Urothelium cell line (cell line): ENCODE measurements around the gene SLC10A7.
"Not testable (repeated sequence)": the region's sequence is repeated elsewhere in the genome, so short reads cannot be mapped to it uniquely, and the experiment has no call there.

Experiments used
- DNase-seq: peaks from one replicate; pipeline ENCODE4 v3.0.0; 2011; ENCODE audit warnings: low spot score, mixed read lengths
- FAIRE-seq: peaks from 2 replicates; lab custom pipeline; 2011; peaks lifted over from hg19 to GRCh38; lab: Jason Lieb, UNC

The SLC10A7 gene

DNA sequence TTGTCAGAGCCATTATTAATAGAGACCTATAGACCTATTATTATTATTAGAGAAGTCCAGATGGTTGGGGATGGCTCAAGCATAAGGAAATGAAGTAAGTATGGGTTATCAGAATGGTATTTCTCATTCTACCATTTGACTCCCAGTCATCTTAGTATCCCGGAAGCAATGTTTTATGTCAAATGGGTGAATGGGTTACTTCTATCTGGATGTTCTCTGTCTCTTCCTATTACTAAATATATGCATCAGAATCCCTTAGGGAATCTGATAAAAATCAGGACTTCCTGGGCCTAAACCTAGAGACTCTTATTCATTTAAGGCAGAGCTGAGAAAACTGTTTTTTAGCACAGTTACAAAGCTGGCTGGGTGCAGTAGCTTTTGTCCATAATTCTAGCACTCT, 149.9 kb downstream of the SLC10A7 start:
- no peak for DNase-seq

GRCh38 chr4:146370841-146371240, 150.9 kb downstream of the SLC10A7 start:
- DNase-seq (no peak), FAIRE-seq (no peak)

More for the DNA sequence above, 149.9 kb downstream of the SLC10A7 start:
- no peak for FAIRE-seq

GRCh38 chr4:146369446-146369845, 152.3 kb downstream of the SLC10A7 start:
- no peak for DNase-seq
- no peak for FAIRE-seq

GRCh38 chr4:146368209-146368608, 153.5 kb downstream of the SLC10A7 start:
- FAIRE-seq (no peak), DNase-seq (no peak)

DNA sequence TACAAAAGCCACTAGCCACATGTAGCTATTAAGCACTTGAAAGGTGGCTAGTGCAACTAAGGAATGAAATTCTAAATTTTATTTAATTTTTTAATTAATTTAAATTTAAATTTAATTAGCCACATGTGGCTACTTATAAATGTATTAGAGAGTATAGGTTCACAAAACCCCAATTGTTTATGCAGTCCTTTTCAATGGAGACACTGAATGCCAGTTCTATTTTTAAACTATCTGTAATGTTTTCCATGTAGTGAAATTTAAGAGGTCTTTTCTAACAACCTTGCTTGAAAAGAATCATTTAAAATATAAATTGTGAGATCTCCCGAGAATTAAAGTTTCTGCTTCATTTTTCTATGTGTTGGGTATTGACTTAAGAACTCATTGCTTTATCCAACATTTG, 154.4 kb downstream of the SLC10A7 start:
- no peak for DNase-seq
- FAIRE-seq: no peak

- DNase-seq (no peak), FAIRE-seq (no peak)
These were observed 162.0 kb downstream of the SLC10A7 start for GRCh38 chr4:146359771-146360170.

DNA sequence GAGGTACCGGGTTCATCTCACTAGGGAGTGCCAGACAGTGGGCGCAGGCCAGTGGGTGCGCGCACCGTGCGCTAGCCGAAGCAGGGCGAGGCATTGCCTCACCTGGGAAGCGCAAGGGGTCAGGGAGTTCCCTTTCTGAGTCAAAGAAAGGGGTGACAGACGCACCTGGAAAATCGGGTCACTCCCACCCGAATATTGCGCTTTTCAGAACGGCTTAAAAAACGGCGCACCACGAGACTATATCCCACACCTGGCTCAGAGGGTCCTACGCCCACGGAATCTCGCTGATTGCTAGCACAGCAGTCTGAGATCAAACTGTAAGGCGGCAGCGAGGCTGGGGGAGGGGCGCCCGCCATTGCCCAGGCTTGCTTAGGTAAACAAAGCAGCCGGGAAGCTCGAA, 171.6 kb downstream of the SLC10A7 start:
- FAIRE-seq: not testable (repeated sequence)

DNA sequence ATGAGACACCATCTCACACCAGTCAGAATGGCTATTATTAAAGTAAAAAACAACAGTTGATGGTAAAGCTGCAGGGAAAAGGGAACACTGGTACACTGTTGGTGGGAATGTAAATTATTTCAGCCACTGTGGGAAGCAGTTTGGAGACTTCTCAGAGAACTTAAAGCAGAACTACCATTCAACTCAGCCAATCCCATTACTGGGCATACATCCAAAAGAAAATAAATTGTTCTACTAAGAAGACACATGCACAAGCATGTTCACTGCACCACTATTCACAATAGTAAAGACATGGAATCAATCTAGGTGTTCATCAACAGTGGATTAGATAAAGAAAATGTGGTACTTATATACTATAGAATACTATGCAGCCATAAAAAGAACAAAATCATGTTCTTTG, 172.4 kb downstream of the SLC10A7 start:
- FAIRE-seq (no peak), DNase-seq (no peak)

More for the DNA sequence above, 171.6 kb downstream of the SLC10A7 start:
- DNase-seq: not testable (repeated sequence)

- no peak for FAIRE-seq
- DNase-seq: no peak
These were observed 173.9 kb downstream of the SLC10A7 start for GRCh38 chr4:146347822-146348221.

DNA sequence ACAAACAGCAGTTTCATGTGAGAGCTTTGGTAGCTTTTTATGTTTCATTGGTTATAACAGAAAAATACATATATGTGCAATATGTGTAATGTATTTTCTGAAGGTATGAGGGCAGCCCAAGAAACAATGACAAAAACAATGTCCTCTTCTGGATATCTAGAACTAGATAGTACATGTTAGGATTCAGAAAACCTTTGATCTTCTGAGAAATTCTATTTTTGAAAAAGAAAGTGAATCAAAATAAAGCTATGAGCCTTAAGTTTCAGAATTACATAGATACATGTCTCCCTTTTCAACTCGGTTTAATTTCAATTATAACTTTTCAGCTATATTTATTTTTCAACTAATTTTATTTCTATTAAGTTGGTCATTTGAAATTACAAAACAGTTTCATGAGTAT, 175.5 kb downstream of the SLC10A7 start:
- no peak for DNase-seq
- FAIRE-seq: no peak

GRCh38 chr4:146343776-146344175, 178.0 kb downstream of the SLC10A7 start:
- FAIRE-seq (no peak), DNase-seq (no peak)

DNA sequence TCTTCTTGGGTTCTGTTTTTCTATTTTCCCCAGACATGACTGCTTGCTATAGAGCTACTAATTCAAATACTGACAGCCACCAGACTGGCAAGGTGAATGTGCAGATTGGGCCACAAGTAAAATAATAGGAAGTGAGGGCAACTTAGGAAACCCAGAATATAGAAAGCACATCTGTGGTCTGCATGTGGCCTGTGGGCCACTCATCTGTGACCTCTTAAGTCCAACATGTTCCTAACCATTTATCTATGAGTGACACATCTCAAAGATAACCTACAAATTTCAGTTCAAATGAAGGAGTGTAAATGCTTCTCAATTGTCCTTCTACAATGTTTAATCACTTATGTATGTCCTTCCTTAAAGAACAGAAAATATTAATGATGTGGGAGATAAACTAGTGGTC, 178.5 kb downstream of the SLC10A7 start:
- FAIRE-seq (no peak), DNase-seq (no peak)

DNA sequence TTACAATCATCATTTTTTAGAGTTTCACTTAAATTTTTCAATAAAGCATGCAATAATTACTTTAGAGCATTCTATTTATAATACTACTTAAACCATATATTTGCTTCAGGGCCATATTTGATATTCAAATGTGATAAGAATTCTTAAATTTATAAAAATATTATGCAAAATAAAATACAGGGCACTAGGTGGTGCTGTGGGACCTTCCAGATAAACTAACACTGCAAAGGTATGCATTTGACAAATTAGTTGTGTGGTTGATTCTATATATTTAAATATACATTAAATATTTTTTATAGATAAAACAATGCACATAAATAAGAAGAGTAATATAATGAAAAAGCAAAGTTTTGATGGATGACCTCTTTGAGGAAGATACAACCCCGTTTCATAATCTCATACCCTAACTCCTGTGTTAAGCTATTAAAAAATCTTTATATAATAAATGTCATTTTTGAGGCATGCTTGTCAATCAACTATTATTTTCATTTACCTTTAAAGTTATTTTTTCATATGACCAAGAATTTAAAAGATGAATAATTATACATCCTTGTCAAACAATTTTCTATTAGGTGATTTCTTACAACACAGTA, 179.0 kb downstream of the SLC10A7 start:
- FAIRE-seq: no peak
- DNase-seq: peak; percentile 8

DNA sequence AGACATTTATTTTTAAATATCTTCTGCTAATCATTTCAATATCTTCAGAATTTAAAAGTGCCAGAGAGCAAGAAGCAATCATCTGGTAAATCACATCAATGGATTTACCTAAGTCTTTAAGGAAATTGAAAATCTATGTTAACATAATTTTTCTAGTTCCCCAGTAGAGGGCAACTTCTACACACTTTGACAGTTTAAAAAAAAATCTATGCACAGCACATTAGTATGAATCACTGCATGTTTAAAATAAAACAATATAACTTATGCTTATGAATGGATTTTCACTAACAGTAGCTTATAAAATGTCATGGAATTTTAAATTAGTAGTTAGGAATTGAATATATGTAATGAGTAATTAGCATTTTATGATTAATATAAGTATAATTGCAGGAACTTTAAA, 180.9 kb downstream of the SLC10A7 start:
- FAIRE-seq (no peak), DNase-seq (no peak)

DNA sequence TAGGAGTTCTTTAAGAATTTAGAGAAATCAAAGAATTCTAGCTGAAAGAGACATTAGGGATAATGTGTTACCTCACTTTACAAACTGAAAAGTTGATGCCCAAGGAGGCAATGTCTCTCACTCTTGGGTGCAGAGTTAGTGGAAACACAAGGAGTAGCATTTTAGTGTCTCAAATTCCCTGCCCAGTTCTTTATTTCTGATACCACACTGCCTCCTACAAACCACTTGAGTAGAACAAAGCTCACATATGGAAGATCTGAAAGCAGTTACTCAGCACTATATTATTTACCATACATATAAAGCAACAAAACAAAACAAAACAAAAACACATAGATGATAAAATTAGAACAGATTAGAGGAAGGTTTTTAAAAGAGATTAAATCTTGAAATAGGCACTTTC, 183.2 kb downstream of the SLC10A7 start:
- FAIRE-seq (no peak), DNase-seq (no peak)

DNA sequence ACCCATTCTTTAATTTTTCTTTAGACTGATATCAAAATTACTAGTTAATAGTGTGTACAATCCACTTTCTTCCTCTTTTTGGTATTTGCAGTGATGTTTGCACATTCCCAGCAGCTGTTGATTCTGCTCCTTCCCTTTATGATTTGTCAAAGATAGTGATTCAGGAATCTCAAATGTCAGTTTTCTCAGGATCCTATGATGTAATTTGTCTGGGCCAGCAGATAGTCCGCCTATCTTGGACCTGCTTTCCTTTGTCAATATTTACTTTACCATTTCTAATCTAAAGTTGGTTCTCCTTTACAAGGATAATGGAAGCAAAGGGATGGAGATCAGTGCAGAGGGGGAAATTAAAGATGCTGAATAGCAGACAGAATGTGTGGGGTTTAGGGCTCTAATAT, 185.3 kb downstream of the SLC10A7 start:
- DNase-seq (no peak), FAIRE-seq (no peak)

DNA sequence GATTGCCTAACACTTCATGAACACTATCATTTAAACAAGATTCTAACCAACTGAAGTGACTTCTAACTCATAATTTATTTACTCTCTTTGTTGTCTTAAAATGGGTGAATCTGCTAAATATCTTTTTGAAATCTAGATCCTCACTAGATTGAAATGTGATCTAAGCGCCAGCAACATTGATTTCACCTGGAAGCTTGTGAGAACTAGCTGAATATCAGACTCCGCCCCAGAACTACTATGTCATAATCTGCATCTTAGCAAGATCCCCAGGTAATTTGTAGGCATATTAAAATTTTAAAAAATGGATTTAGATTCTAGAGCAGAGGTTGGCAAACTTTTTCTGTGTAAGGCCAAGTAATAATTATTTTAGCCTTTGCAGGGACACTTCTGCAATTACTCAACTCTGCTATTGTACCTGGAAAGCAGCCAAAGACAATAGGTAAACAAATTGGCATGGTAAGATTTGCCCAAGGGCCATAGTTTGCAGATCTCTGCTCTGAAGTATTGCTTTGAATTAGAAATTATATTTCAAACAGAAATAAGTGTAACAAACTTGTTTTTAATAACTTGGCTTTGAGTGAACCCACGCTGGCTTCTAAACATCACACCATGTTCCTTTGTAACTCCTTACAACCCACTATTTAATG, 185.9 kb downstream of the SLC10A7 start:
- DNase-seq (no peak), FAIRE-seq (no peak)

GRCh38 chr4:146334862-146335449, 186.8 kb downstream of the SLC10A7 start:
- DNase-seq: no peak
- no peak for FAIRE-seq

DNA sequence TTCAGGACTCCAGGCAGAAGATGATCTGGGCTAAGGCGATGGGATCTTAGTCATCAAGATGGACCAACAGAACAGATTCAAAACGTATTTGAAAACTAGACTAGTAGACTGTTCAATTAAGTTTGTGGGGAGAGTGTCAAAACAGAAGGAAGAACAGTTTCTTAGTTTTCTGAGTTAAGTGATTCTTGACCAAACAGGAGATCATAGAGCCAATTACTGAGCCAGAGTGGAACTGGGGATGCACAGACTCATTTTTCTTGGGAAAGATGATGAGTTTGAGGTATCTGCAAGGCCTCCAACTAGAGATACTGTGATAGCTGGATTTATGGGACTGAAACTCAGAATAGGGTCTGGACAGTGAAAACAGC, 187.9 kb downstream of the SLC10A7 start:
- FAIRE-seq: no peak
- DNase-seq: no peak

- DNase-seq: peak; percentile 37
- no peak for FAIRE-seq
These were observed 188.4 kb downstream of the SLC10A7 start for GRCh38 chr4:146333187-146333894.

DNA sequence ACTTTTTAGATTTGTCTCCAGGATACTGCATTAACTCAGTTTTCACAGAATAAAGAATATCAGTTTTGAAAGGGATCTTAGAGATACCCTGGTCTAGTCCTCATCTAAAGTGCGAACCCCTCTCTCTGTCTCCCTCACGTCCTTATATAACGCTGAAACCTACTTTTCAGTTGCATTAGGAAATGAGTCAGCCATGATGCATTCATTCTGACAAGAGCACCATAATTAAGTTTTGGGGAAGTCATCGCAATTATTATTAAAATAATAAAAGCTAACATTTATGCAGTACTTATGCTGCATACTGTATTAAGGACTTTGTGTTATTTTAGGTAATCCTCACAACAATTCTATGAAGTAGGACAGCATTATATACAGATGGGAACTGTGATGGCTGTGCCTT, 191.3 kb downstream of the SLC10A7 start:
- DNase-seq (no peak), FAIRE-seq (no peak)
